KMS-11 (cell line): ENCODE results near the gene NR2C1.

Experiments used
- H2AFZ ChIP-seq: fragments of 200-600 bp; sonication (generic); 2 replicates; pipeline ENCODE4 v1.6.1; 2016; ENCODE audit warnings: antibody characterized with exemption, mixed run types, low read depth
- H3K27ac ChIP-seq: fragments of 200-600 bp; sonication (generic); 2 replicates; pipeline ENCODE4 v1.6.1; 2016; ENCODE audit warnings: mild to moderate bottlenecking, mixed run types
- H3K27me3 ChIP-seq: fragments of 200-600 bp; sonication (generic); 2 replicates; pipeline ENCODE4 v1.6.1; 2017; ENCODE audit warnings: mild to moderate bottlenecking, low read depth, mixed run types, moderate library complexity; ENCODE audit not compliant: insufficient read depth
- H3K36me3 ChIP-seq: fragments of 200-600 bp; sonication (generic); 2 replicates; pipeline ENCODE4 v1.6.1; 2017; ENCODE audit warnings: mild to moderate bottlenecking, mixed run types; ENCODE audit not compliant: insufficient read depth
- H3K4me1 ChIP-seq: fragments of 200-600 bp; sonication (generic); 2 replicates; pipeline ENCODE4 v1.6.1; 2016; ENCODE audit warnings: mild to moderate bottlenecking, low read depth, mixed run types; ENCODE audit not compliant: poor library complexity, severe bottlenecking
- H3K4me2 ChIP-seq: fragments of 200-600 bp; sonication (generic); 2 replicates; pipeline ENCODE4 v1.7.0; 2016; ENCODE audit warnings: mild to moderate bottlenecking, mixed run types
- H3K4me3 ChIP-seq: fragments of 200-600 bp; sonication (generic); IDR thresholded peaks from 2 replicates; pipeline ENCODE4 v1.6.1; 2017; ENCODE audit warnings: low read depth, low read length, mixed read lengths; ENCODE audit not compliant: insufficient read depth
- H3K79me2 ChIP-seq: fragments of 200-600 bp; sonication (generic); 2 replicates; pipeline ENCODE4 v1.6.1; 2016; ENCODE audit warnings: low read depth, mixed run types; ENCODE audit not compliant: insufficient read depth
- H3K9ac ChIP-seq: fragments of 200-600 bp; sonication (generic); 2 replicates; pipeline ENCODE4 v1.6.1; 2016; ENCODE audit warnings: mild to moderate bottlenecking, mixed run types
- H4K20me1 ChIP-seq: fragments of 200-600 bp; sonication (generic); 2 replicates; pipeline ENCODE4 v1.6.1; 2016; ENCODE audit warnings: mild to moderate bottlenecking, mixed run types; ENCODE audit not compliant: insufficient read depth
- CTCF ChIP-seq: fragments of 200-600 bp; sonication (generic); conservative IDR thresholded peaks from 2 replicates; pipeline ENCODE4 v1.6.1; 2017; ENCODE audit warnings: low read depth, mild to moderate bottlenecking, antibody characterized with exemption, low read length, moderate library complexity, mixed read lengths

NR2C1 gene

DNA sequence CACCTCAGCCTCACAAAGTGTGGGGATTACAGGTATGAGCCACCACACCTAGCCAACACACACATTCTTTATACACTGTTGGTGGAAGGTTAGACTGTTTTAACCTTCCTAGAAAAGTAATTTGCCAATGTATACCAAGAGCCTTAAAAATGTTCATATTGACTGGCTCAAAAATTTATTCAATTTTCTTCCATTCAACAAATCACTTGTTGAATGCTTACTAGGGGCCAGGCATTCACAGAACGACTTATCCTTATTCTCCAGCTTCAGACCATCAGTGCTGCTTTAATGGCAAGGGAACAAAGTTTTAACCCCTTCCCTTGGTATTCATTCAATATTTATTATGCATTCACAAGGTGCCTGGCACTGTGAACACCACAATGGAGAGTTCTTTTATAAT lies 3.0 kb downstream of the NR2C1 start:
- H3K79me2 ChIP-seq, result peaks cover 13% of the 10 kb centered on the region; the same call in 1 of the 2 replicates
- H3K4me2 ChIP-seq, result no peak overlapping the region
- H3K27me3 ChIP-seq, result no peaks in the 10 kb centered on the region
- H3K4me1 ChIP-seq, result peaks cover 3% of the 10 kb centered on the region
- no peaks in the 10 kb centered on the region for H4K20me1 ChIP-seq
- TF ChIP-seq CTCF, result no peak
- no peak overlapping the region for H3K27ac ChIP-seq
- H2AFZ ChIP-seq, result no peak overlapping the region
- no peaks in the 10 kb centered on the region for H3K36me3 ChIP-seq
- no peak overlapping the region for H3K4me3 ChIP-seq
- no peak overlapping the region for H3K9ac ChIP-seq

DNA sequence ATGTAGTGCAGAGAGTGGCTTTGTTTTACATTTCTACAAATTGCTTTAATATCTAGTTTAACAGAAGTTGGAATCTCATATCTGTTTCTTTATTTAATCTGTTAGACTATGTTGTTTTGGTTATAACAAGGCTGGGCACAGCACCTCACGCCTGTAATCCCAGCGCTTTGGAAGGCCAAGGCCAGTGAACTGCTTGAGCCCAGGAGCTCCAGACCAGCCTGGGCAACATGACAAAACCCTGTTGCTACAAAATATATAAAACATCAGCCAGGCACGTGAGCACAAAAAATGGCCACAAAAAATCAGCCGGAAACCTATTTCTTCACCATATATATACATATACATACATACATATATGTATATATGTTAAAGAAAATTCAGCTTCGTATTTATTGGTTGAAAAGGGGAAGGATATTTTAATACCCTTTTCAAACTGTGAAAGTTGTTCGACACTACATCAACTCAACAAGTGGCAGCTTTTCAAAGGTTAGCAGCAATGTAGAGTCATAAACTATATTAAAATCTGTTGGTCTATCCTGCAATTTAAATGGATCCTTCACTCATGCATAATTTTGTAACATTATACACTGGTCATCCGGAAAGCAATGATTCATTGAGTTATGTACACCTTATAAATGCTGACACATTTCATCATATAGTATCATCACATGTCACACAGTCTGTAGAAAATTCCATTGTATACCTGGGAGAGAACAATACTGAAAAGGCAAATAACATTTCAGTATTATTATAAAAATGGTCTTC lies 7.1 kb downstream of the NR2C1 start:
- Histone ChIP-seq H4K20me1 (no peaks in the 10 kb centered on the region), H3K79me2 (no peaks in the 10 kb centered on the region), H3K9ac (no peak overlapping the region), H3K27ac (no peak overlapping the region), H3K4me2 (no peak overlapping the region), H3K4me1 (no peaks in the 10 kb centered on the region), H3K27me3 (no peaks in the 10 kb centered on the region), H2AFZ (no peak overlapping the region), H3K36me3 (no peaks in the 10 kb centered on the region), H3K4me3 (no peak overlapping the region)
- TF ChIP-seq CTCF, result no peak

DNA sequence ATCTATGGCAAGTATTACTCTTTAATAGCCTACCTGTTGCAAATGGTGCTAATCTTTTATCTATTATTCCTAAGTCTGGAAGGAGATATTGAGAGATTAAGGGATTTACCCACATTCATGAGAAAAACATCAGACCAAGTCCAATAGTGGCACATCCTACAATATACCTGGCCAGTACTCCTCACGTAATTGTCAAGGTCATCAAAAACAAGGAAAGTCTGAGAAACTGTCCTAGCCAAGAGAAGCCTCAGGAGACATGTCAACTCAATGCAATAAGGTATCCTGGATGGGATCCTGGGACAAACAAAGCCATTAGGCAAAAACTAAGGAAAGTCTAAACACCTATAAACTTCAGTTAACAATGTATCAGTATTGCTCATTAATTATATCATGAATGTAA lies 12.5 kb downstream of the NR2C1 start:
- TF ChIP-seq CTCF, result no peak
- H3K4me2 ChIP-seq, result no peak overlapping the region
- no peaks in the 10 kb centered on the region for H3K27me3 ChIP-seq
- no peaks in the 10 kb centered on the region for H3K4me1 ChIP-seq
- H3K27ac ChIP-seq, result no peak overlapping the region
- no peak overlapping the region for H3K4me3 ChIP-seq
- H3K36me3 ChIP-seq, result 0 out of 2 replicates have a peak, but pooled peaks cover 4% of the 10 kb centered on the region
- no peak overlapping the region for H2AFZ ChIP-seq
- no peak overlapping the region for H3K9ac ChIP-seq
- no peaks in the 10 kb centered on the region for H3K79me2 ChIP-seq
- no peaks in the 10 kb centered on the region for H4K20me1 ChIP-seq

DNA sequence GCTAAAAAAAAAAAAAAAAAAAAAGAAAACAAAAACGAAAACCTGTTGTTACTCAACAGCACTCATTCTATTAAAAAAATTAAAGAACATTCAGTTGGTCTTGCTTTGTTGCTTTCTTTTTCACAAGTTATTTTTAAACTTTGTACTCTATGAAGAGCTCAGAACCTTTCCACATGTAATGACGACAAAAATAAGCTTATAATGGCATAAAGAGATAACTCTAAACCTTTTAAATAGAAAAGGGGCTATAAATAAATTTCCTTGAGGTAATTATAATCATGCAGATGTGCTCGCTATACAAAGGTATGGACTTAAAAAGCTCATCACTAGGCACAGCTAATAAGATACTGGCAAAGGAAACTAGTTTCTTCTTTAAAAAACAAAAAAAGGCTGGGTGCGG lies 13.4 kb downstream of the NR2C1 start:
- 0 out of 2 replicates have a peak, but pooled peaks cover 4% of the 10 kb centered on the region for H3K36me3 ChIP-seq
- no peak for TF ChIP-seq CTCF

More for the DNA sequence above, 13.4 kb downstream of the NR2C1 start:
- no peaks in the 10 kb centered on the region for H3K79me2 ChIP-seq
- no peak overlapping the region for H3K27ac ChIP-seq
- H3K4me3 ChIP-seq, result no peak overlapping the region
- no peak overlapping the region for H3K9ac ChIP-seq
- no peak overlapping the region for H3K4me2 ChIP-seq
- no peaks in the 10 kb centered on the region for H3K27me3 ChIP-seq
- no peaks in the 10 kb centered on the region for H4K20me1 ChIP-seq
- no peak overlapping the region for H2AFZ ChIP-seq
- H3K4me1 ChIP-seq, result no peaks in the 10 kb centered on the region
